HepG2 (cell line): Measurements from ENCODE around the gene GPBP1. TPM values are rescaled to one million over a fixed set of nuclear protein-coding genes. Genes with fewer than 3 reads are reported as not detected.

Source experiments
- ARID2 ChIP-seq: sonication (generic); formaldehyde crosslinking; IDR thresholded peaks from 2 replicates; pipeline ENCODE4 v1.8.1; 2022; ENCODE audit warnings: mild to moderate bottlenecking, missing genetic modification reagents, borderline replicate concordance
- SIN3B ChIP-seq: fragments of 150-350 bp; IDR thresholded peaks from 2 replicates; pipeline ENCODE4 v1.6.1; 2014; ENCODE audit warnings: low read length
- SRSF1 ChIP-seq: fragments of 200-400 bp; formaldehyde crosslinking; optimal IDR thresholded peaks from 2 replicates; pipeline ENCODE3; 2017; ENCODE audit warnings: mild to moderate bottlenecking, low read depth, low read length, moderate library complexity
- STAG1 ChIP-seq: sonication (generic); formaldehyde crosslinking; IDR thresholded peaks from 2 replicates; pipeline ENCODE4 v1.4.0; 2020; ENCODE audit warnings: missing genetic modification reagents
- TCF12 ChIP-seq, 2 experiments: fragments of 450-650 bp in 1 of 2; sonication (generic) in 1 of 2; formaldehyde crosslinking in 1 of 2; IDR thresholded peaks; 2 replicates each; pipeline versions ENCODE4 v1.6.1 to v1.8.0; 2017 to 2022; ENCODE audit warnings: antibody characterized with exemption in 1 of 2, mild to moderate bottlenecking in 1 of 2, missing genetic modification reagents in 1 of 2, moderate library complexity in 1 of 2
- WIZ ChIP-seq: sonication (generic); formaldehyde crosslinking; IDR thresholded peaks from 2 replicates; pipeline ENCODE4 v1.5.1; 2020; ENCODE audit warnings: mild to moderate bottlenecking, missing genetic modification reagents
- YEATS2 ChIP-seq: sonication (generic); formaldehyde crosslinking; IDR thresholded peaks from 2 replicates; pipeline ENCODE4 v1.4.0; 2020; ENCODE audit warnings: missing genetic modification reagents, borderline replicate concordance
- ZNF136 ChIP-seq: sonication (generic); formaldehyde crosslinking; IDR thresholded peaks from 2 replicates; pipeline ENCODE4 v1.8.1; 2022; ENCODE audit warnings: low read depth, mild to moderate bottlenecking, moderate library complexity, missing genetic modification reagents
- ZNF138 ChIP-seq: sonication (generic); formaldehyde crosslinking; IDR thresholded peaks from 2 replicates; pipeline ENCODE4 v1.5.0; 2020; ENCODE audit warnings: mild to moderate bottlenecking, low read depth, missing genetic modification reagents
- ZNF430 ChIP-seq: sonication (generic); formaldehyde crosslinking; IDR thresholded peaks from 2 replicates; pipeline ENCODE4 v1.9.0; 2021; ENCODE audit warnings: mild to moderate bottlenecking, missing genetic modification reagents
- ZSCAN29 ChIP-seq: sonication (generic); formaldehyde crosslinking; conservative IDR thresholded peaks from 2 replicates; pipeline ENCODE4 v1.4.0; 2020; ENCODE audit warnings: mild to moderate bottlenecking, missing genetic modification reagents
- polyA plus RNA-seq, 8 experiments: library from polyadenylated mRNA; depleted of rRNA in 3 of 8; stranded (reverse) in 7 of 8; unstranded in 1 of 8; fragments of >200 nt; fragmentation: Illumina TruSeq in 4 of 8; extraction: Trizol in 4 of 8; gene quantifications; 2 replicates each; pipeline versions ENCODE4 v1.2.1 to v1.2.3, GENCODE V29; 2011 to 2016; ENCODE audit warnings: low read depth in 4 of 8, missing spikeins in 1 of 8, mixed read lengths in 1 of 8; ENCODE audit not compliant: insufficient read depth in 1 of 8
- total RNA-seq, 5 experiments: library from RNA; depleted of rRNA; stranded (reverse); fragments of >200 nt; fragmentation: Illumina TruSeq; extraction: Trizol; gene quantifications; 2 replicates each; pipeline ENCODE4 v1.2.3, GENCODE V29; 2016; ENCODE audit warnings: low read depth in 1 of 5
- TF ChIP-seq, protein P1 (sequence below), 2 experiments: sonication (generic) in 1 of 2; formaldehyde crosslinking in 1 of 2; IDR thresholded peaks; 2 replicates each; pipeline versions ENCODE4 v1.5.1 to v1.6.1; 2011 to 2020; ENCODE audit warnings: borderline replicate concordance in 1 of 2, low read depth in 1 of 2, low read length in 1 of 2, mild to moderate bottlenecking in 1 of 2, missing genetic modification reagents in 1 of 2, moderate library complexity in 1 of 2
- TF ChIP-seq, protein P2 (sequence below): sonication (generic); formaldehyde crosslinking; IDR thresholded peaks from 2 replicates; pipeline ENCODE4 v1.5.0; 2020; ENCODE audit warnings: mild to moderate bottlenecking, missing genetic modification reagents

Gene GPBP1
- total and polyA plus RNA-seq, 2 of the 13 experiments (the other 11 are each of a cell fraction or from before 2014, with no cell fraction given) = 27.1 to 72.2 TPM

DNA sequence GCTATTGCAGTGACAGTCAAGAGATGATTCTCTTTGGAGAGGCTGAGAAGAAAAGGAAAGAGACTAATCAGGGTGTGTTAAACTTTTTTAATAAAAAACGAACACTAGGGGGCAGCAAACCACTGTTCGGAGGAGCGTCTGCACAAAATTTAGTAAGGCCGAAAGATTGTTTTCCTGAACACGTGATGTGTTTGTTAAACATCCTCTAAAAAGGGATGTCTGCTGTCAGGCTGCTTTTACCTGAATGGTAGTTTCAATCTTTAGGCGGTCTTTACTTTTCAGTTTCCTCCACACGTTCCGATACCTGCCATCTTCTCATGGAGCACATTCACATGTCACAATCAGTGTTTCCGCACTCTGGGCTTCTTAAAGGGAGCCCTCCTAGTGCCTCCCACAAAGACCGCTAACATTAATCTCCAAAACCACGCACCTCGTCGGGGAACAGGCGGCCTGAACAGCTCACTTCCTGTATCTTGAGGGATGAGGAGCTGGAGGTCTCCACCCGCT is 125.2 kb downstream of the GPBP1 start (continued):
- TF ChIP-seq, protein P1, sequence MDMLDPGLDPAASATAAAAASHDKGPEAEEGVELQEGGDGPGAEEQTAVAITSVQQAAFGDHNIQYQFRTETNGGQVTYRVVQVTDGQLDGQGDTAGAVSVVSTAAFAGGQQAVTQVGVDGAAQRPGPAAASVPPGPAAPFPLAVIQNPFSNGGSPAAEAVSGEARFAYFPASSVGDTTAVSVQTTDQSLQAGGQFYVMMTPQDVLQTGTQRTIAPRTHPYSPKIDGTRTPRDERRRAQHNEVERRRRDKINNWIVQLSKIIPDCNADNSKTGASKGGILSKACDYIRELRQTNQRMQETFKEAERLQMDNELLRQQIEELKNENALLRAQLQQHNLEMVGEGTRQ (IDR thresholded peaks at IDR 0.05; ENCODE audit: low read depth, low read length) = peak; percentile 54; the same call in 1 of the 2 replicates
- TF ChIP-seq, protein P1 (CRISPR knock-in tag; IDR thresholded peaks at IDR 0.05; ENCODE audit: borderline replicate concordance) = peak; percentile 73; the same call in 1 of the 2 replicates
- TF ChIP-seq ZNF136 (CRISPR knock-in tag) (no peak), STAG1 (CRISPR knock-in tag) (peak; percentile 74), YEATS2 (no peak), ARID2 (CRISPR knock-in tag) (no peak), SRSF1 (no peak), ZNF138 (CRISPR knock-in tag) (no peak), TCF12 (IDR thresholded peaks at IDR 0.05) (no peak), TCF12 (CRISPR knock-in tag; IDR thresholded peaks at IDR 0.05) (no peak), ZSCAN29 (no peak), ZNF430 (CRISPR knock-in tag) (no peak), SIN3B (no peak), WIZ (CRISPR knock-in tag) (no peak)
- TF ChIP-seq, protein P2, sequence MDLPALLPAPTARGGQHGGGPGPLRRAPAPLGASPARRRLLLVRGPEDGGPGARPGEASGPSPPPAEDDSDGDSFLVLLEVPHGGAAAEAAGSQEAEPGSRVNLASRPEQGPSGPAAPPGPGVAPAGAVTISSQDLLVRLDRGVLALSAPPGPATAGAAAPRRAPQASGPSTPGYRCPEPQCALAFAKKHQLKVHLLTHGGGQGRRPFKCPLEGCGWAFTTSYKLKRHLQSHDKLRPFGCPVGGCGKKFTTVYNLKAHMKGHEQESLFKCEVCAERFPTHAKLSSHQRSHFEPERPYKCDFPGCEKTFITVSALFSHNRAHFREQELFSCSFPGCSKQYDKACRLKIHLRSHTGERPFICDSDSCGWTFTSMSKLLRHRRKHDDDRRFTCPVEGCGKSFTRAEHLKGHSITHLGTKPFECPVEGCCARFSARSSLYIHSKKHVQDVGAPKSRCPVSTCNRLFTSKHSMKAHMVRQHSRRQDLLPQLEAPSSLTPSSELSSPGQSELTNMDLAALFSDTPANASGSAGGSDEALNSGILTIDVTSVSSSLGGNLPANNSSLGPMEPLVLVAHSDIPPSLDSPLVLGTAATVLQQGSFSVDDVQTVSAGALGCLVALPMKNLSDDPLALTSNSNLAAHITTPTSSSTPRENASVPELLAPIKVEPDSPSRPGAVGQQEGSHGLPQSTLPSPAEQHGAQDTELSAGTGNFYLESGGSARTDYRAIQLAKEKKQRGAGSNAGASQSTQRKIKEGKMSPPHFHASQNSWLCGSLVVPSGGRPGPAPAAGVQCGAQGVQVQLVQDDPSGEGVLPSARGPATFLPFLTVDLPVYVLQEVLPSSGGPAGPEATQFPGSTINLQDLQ (CRISPR knock-in tag) = no peak
